ENCODE measurements around the gene ALDOB. TPM values are rescaled to one million over a fixed set of nuclear protein-coding genes. Genes with fewer than 3 reads are reported as not detected.
A peak's percentile ranks its signal among the peaks of the same experiment; 100 is the strongest.

The ALDOB gene
- total and polyA plus RNA-seq, 2 of the 13 experiments (the other 11 are each of a cell fraction or from before 2014, with no cell fraction given), result 0.29 to 0.97 TPM

- peak; percentile 71 for TF ChIP-seq TFE3 (CRISPR knock-in tag; IDR thresholded peaks at IDR 0.05)
- TF ChIP-seq SALL2 (CRISPR knock-in tag; IDR thresholded peaks at IDR 0.05), result 0 out of 2 replicates have a peak, but pooled peaks have one; percentile 52
- 0 out of 2 replicates have a peak, but pooled peaks have one; percentile 13 for TF ChIP-seq HDAC1 (CRISPR knock-in tag; IDR thresholded peaks at IDR 0.05)
- peak; percentile 47 to 68; a peak in 3 of 4 replicates for TF ChIP-seq NR2F1 (CRISPR knock-in tag; IDR thresholded peaks at IDR 0.05)
- peak; percentile 78 for TF ChIP-seq HNF4A (CRISPR knock-in tag; IDR thresholded peaks at IDR 0.05)
- TF ChIP-seq TOPORS (CRISPR knock-in tag; IDR thresholded peaks at IDR 0.05), result 0 out of 2 replicates have a peak, but pooled peaks have one; percentile 22
- peak; percentile 86 for TF ChIP-seq ZBTB33 (CRISPR knock-in tag; IDR thresholded peaks at IDR 0.05)
- peak; percentile 50; the same call in 1 of the 2 replicates for TF ChIP-seq ZNF280D (CRISPR knock-in tag; IDR thresholded peaks at IDR 0.05)
- peak; percentile 39; the same call in 1 of the 2 replicates for TF ChIP-seq ZNF331 (CRISPR knock-in tag; IDR thresholded peaks at IDR 0.05)
- TF ChIP-seq SETDB1 (CRISPR knock-in tag; IDR thresholded peaks at IDR 0.05; ENCODE audit: borderline replicate concordance), result 0 out of 2 replicates have a peak, but pooled peaks have one; percentile 60
- TF ChIP-seq FOXA3 (CRISPR knock-in tag; IDR thresholded peaks at IDR 0.05), result 0 out of 2 replicates have a peak, but pooled peaks have one; percentile 32
- TF ChIP-seq HHEX (CRISPR knock-in tag; IDR thresholded peaks at IDR 0.05), result 0 out of 2 replicates have a peak, but pooled peaks have one; percentile 31
- TF ChIP-seq NR2F2 (IDR thresholded peaks at IDR 0.05; ENCODE audit: borderline replicate concordance, low read depth), result peak; percentile 61; the same call in 1 of the 2 replicates
- TF ChIP-seq ZMYM4 (CRISPR knock-in tag; IDR thresholded peaks at IDR 0.05), result peak; percentile 85
- 0 out of 2 replicates have a peak, but pooled peaks have one; percentile 28 for TF ChIP-seq ZNF256 (CRISPR knock-in tag; conservative IDR thresholded peaks at IDR 0.05)
- 0 out of 2 replicates have a peak, but pooled peaks have one; percentile 56 for TF ChIP-seq ZFP90 (CRISPR knock-in tag; IDR thresholded peaks at IDR 0.05; ENCODE audit: borderline replicate concordance)
- 0 out of 2 replicates have a peak, but pooled peaks have one; percentile 22 for TF ChIP-seq HNF1A (IDR thresholded peaks at IDR 0.05; ENCODE audit: low read depth)
- peak; percentile 49; the same call in 1 of the 2 replicates for TF ChIP-seq HNF1A (CRISPR knock-in tag; IDR thresholded peaks at IDR 0.05; ENCODE audit: borderline replicate concordance)
Measured at GRCh38 chr9:101384873-101385536, 50.6 kb downstream of the ALDOB start, which contains the start of gene BAAT (continued).
